Kidney (tissue), 14 donors: ENCODE results near the gene KIF5A. TPM values are rescaled to one million over a fixed set of nuclear protein-coding genes. Genes with fewer than 3 reads are reported as not detected.

Experiments used
- DNase-seq, 5 donors: peaks; one replicate each; pipeline ENCODE4 v3.0.0-alpha.2; 2013 to 2020
- FAIRE-seq: peaks from 2 replicates; lab custom pipeline; 2012; peaks lifted over from hg19 to GRCh38; lab: Jason Lieb, UNC
- H3K27ac ChIP-seq, 2 donors: one replicate each; pipeline ENCODE4 v1.7.0; 2013; ENCODE audit warnings: low read depth in 2 of 2, low read length in 2 of 2, inconsistent platforms in 1 of 2
- H3K27me3 ChIP-seq: one replicate; pipeline ENCODE4 v1.7.1; 2013; ENCODE audit warnings: low read length, inconsistent platforms; ENCODE audit not compliant: control insufficient read depth, insufficient read depth
- H3K36me3 ChIP-seq, 3 donors: one replicate each; pipeline versions ENCODE4 v1.7.0 to v1.7.1; 2013; ENCODE audit warnings: low read length in 3 of 3, control low read depth in 1 of 3, inconsistent platforms in 1 of 3; ENCODE audit not compliant: insufficient read depth in 3 of 3, control insufficient read depth in 2 of 3
- H3K4me1 ChIP-seq, 3 donors: one replicate each; pipeline versions ENCODE4 v1.7.0 to v1.7.1; 2013; ENCODE audit warnings: low read length in 3 of 3, inconsistent platforms in 1 of 3, low read depth in 1 of 3; ENCODE audit not compliant: control insufficient read depth in 2 of 3, insufficient read depth in 2 of 3
- H3K4me3 ChIP-seq, 3 donors: one replicate each; pipeline versions ENCODE4 v1.7.0 to v1.8.1; 2013; ENCODE audit warnings: low read length in 3 of 3, control low read depth in 1 of 3, inconsistent platforms in 1 of 3
- H3K9ac ChIP-seq, 3 donors: one replicate each; pipeline versions ENCODE4 v1.7.0 to v1.7.1; 2013; ENCODE audit warnings: low read length in 3 of 3, control low read depth in 1 of 3, inconsistent platforms in 1 of 3
- H3K9me3 ChIP-seq, 3 donors: one replicate each; pipeline versions ENCODE4 v1.7.0 to v1.7.1; 2013; ENCODE audit warnings: low read length in 3 of 3, control low read depth in 1 of 3, inconsistent platforms in 1 of 3; ENCODE audit not compliant: control insufficient read depth in 2 of 3, insufficient read depth in 1 of 3
- intact Hi-C: fragments of 100-400 bp; cut with DNase I; formaldehyde crosslinking; loops from one replicate; pipeline ENCODE4 v1.11.1; 2022
- polyA plus RNA-seq: library from polyadenylated mRNA; stranded (reverse); fragments of 350-450 nt; fragmentation: Illumina TruSeq; extraction: RNeasy Lipid Tissue Mini Kit (QIAGEN cat#74804); gene quantifications from one replicate; pipeline ENCODE4 v1.2.3, GENCODE V29; 2014; ENCODE audit warnings: low read depth, low replicate concordance; ENCODE audit not compliant: insufficient read depth
- total RNA-seq: library from RNA; stranded (reverse); fragmentation: NEBNext Ultra II Directional; extraction: Animal tissue kit (Norgen Biotek cat#: 25700); gene quantifications from one replicate; pipeline ENCODE4 v1.2.1, GENCODE V29; 2021
- TF ChIP-seq, protein P1 (sequence below): IDR thresholded peaks from 3 replicates; pipeline ENCODE4 v1.5.1; 2012; ENCODE audit warnings: mild to moderate bottlenecking, moderate library complexity, borderline replicate concordance; ENCODE audit not compliant: insufficient read depth; ENCODE audit errors: extremely low read depth
- donor health status: control.
- donor health status: control.
- donor health status: control.
- donor health status: control.
- donor health status: control.
- donor health status: DM: yes; HTN: yes; CAD: no.
- donor health status: Normal renal cell carcinoma (clear cell type).

The KIF5A gene
- total and polyA plus RNA-seq, 2 donors from 2014 or later = 0.69 to 1.3 TPM

DNA sequence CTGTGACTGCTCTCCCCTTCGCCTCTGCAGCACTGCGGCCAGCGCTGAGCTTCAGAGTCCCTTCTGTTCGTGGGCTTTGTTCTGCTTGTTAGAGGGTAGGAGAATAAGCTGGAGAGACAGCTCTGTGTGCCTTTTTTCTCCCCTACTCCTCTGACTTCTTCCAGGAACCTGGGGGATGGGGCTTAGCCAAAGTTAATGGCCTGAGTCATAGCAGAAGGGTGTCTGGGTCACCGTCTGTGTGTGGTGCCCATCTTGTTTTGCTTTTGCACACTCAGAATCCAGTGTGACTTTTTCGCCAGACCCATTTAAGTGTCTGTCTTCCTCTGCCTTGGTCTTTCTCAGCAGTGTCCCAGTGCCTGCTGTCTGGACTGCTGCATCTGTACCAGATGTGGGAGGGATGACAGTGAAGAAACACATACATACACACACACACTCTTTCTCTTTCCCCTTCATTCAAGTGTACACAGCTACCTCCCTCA, 3.0 kb downstream of the KIF5A start:
- DNase-seq = peak in 3 of 5 donors; percentile 18 to 33 (median 26)
- Histone ChIP-seq H3K27me3 (peaks cover 16% of the 10 kb centered on the region), H3K4me3 (no peak overlapping the region), H3K9ac (no peak overlapping the region), H3K27ac (no peak overlapping the region), H3K4me1 (peaks cover 0 to 5% (median 0%) of the 10 kb centered on the region in 3 donors), H3K9me3 (no peaks in the 10 kb centered on the region), H3K36me3 (no peaks in the 10 kb centered on the region)
- intact Hi-C loops = no loop called here
- TF ChIP-seq, protein P1, sequence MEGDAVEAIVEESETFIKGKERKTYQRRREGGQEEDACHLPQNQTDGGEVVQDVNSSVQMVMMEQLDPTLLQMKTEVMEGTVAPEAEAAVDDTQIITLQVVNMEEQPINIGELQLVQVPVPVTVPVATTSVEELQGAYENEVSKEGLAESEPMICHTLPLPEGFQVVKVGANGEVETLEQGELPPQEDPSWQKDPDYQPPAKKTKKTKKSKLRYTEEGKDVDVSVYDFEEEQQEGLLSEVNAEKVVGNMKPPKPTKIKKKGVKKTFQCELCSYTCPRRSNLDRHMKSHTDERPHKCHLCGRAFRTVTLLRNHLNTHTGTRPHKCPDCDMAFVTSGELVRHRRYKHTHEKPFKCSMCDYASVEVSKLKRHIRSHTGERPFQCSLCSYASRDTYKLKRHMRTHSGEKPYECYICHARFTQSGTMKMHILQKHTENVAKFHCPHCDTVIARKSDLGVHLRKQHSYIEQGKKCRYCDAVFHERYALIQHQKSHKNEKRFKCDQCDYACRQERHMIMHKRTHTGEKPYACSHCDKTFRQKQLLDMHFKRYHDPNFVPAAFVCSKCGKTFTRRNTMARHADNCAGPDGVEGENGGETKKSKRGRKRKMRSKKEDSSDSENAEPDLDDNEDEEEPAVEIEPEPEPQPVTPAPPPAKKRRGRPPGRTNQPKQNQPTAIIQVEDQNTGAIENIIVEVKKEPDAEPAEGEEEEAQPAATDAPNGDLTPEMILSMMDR = no peak
- no peak for FAIRE-seq

DNA sequence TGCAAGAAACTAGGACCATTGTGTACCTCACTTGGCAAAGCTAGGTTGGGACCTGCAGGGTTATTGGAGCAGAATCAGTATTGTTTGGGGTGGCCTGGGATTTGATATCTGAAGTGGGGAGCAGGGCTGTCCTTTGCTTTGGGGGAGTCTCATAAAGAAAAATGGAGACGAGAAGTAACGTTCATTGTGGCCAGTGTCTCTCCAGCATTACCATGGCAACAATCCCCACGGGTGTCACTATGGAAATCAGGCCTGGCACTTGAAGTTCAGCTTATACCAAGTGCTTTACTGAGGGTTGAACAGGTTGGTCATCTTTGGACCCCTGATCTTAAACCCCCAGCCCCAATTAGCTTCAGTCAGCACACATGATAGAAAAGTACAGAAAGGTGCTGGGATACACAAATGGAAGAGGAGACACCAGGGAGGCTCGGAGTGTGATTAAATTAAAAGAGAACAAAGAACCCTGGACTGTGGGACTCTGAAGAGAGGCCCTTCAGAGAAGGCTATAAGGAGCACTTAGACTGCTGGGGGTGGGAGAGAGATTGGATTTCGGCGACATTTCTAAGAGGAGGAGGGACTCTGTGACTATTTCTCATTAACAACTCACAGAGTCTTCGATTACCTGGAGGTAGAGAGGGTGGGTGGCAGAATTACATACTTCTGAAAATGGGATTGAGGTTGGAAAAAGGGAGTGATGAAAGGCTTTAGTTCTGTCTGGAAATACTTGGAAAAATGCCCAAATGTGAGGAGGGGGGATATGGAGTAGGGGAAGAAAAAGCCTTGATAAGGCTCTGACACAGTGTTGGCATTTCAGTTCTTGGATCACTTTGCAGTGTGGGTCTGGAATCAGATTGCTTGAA, 3.7 kb downstream of the KIF5A start:
- Histone ChIP-seq H3K9me3 (no peaks in the 10 kb centered on the region), H3K9ac (no peak overlapping the region), H3K4me3 (no peak overlapping the region), H3K27ac (no peak overlapping the region), H3K4me1 (peaks cover 0 to 5% (median 0%) of the 10 kb centered on the region in 3 donors), H3K36me3 (no peaks in the 10 kb centered on the region), H3K27me3 (peaks cover 11% of the 10 kb centered on the region)
- TF ChIP-seq, protein P1 = no peak
- no peak for FAIRE-seq
- intact Hi-C loops = no loop called here
- DNase-seq = no peak

GRCh38 chr12:57554453-57554852, 4.6 kb downstream of the KIF5A start:
- FAIRE-seq (no peak), DNase-seq (no peak)
- H3K4me3 ChIP-seq = no peak overlapping the region
- no peaks in the 10 kb centered on the region for H3K36me3 ChIP-seq
- H3K9ac ChIP-seq = no peak overlapping the region
- no peaks in the 10 kb centered on the region for H3K9me3 ChIP-seq
- H3K27ac ChIP-seq = no peak overlapping the region
- TF ChIP-seq, protein P1 = no peak
- H3K27me3 ChIP-seq = peaks cover 4% of the 10 kb centered on the region
- peaks cover 0 to 5% (median 0%) of the 10 kb centered on the region in 3 donors for H3K4me1 ChIP-seq
- intact Hi-C loops = no loop called here
